ACC112 (cell line): ENCODE results near the gene ETFDH.
"Not testable (repeated sequence)": the region's sequence is repeated elsewhere in the genome, so short reads cannot be mapped to it uniquely, and the experiment has no call there.

Experiments
- H2AFZ ChIP-seq: fragments of 200-600 bp; sonication (generic); one replicate; pipeline ENCODE4 v1.6.0; 2017; ENCODE audit warnings: antibody characterized with exemption, low read length; ENCODE audit not compliant: unreplicated experiment
- H3K27ac ChIP-seq: fragments of 200-600 bp; sonication (generic); 2 replicates; pipeline ENCODE4 v1.5.1; 2014; ENCODE audit warnings: low read depth, mild to moderate bottlenecking, antibody characterized with exemption, low read length, moderate library complexity
- H3K27me3 ChIP-seq: fragments of 200-600 bp; sonication (generic); 2 replicates; pipeline ENCODE4 v1.6.1; 2014; ENCODE audit warnings: mild to moderate bottlenecking, antibody characterized with exemption, low read length, moderate library complexity, mixed read lengths; ENCODE audit not compliant: insufficient read depth
- H3K36me3 ChIP-seq: fragments of 200-600 bp; sonication (generic); 2 replicates; pipeline ENCODE4 v1.6.1; 2016; ENCODE audit warnings: mild to moderate bottlenecking, antibody characterized with exemption, low read length, moderate library complexity, mixed read lengths; ENCODE audit not compliant: insufficient read depth
- H3K4me1 ChIP-seq: fragments of 200-600 bp; sonication (generic); one replicate; pipeline ENCODE4 v1.6.1; 2016; ENCODE audit warnings: low read length, mixed read lengths; ENCODE audit not compliant: insufficient read depth, unreplicated experiment, control insufficient read depth
- H3K4me3 ChIP-seq: fragments of 200-600 bp; sonication (generic); 2 replicates; pipeline ENCODE4 v1.5.1; 2014; ENCODE audit warnings: mild to moderate bottlenecking, low read depth, low read length
- H3K79me2 ChIP-seq: fragments of 200-600 bp; sonication (generic); one replicate; pipeline ENCODE4 v1.6.0; 2016; ENCODE audit warnings: low read length; ENCODE audit not compliant: control insufficient read depth, unreplicated experiment, insufficient read depth

The ETFDH gene

GRCh38 chr4:158678767-158679166 lies 6.7 kb downstream of the ETFDH start:
- Histone ChIP-seq H2AFZ (no peak overlapping the region), H3K36me3 (no peaks in the 10 kb centered on the region), H3K4me3 (no peak overlapping the region), H3K4me1 (no peaks in the 10 kb centered on the region), H3K79me2 (peaks cover under 1% of the 10 kb centered on the region), H3K27me3 (no peaks in the 10 kb centered on the region), H3K27ac (no peak overlapping the region)

- Histone ChIP-seq H2AFZ (no peak overlapping the region), H3K27ac (no peak overlapping the region), H3K4me1 (no peaks in the 10 kb centered on the region), H3K79me2 (no peaks in the 10 kb centered on the region), H3K27me3 (no peaks in the 10 kb centered on the region), H3K4me3 (no peak overlapping the region), H3K36me3 (no peaks in the 10 kb centered on the region)
Measured at GRCh38 chr4:158681629-158682028, 9.5 kb downstream of the ETFDH start.

GRCh38 chr4:158682066-158682465 lies 10.0 kb downstream of the ETFDH start:
- H3K36me3 ChIP-seq: no peaks in the 10 kb centered on the region
- H3K4me3 ChIP-seq: no peak overlapping the region
- H3K4me1 ChIP-seq: no peaks in the 10 kb centered on the region
- no peaks in the 10 kb centered on the region for H3K79me2 ChIP-seq
- no peaks in the 10 kb centered on the region for H3K27me3 ChIP-seq
- no peak overlapping the region for H3K27ac ChIP-seq
- no peak overlapping the region for H2AFZ ChIP-seq

GRCh38 chr4:158688813-158689212 lies 16.7 kb downstream of the ETFDH start:
- Histone ChIP-seq H3K27me3 (no peaks in the 10 kb centered on the region), H3K4me3 (no peak overlapping the region), H3K36me3 (no peaks in the 10 kb centered on the region; the same call in 1 of the 2 replicates), H2AFZ (no peak overlapping the region), H3K27ac (no peak overlapping the region), H3K79me2 (no peaks in the 10 kb centered on the region), H3K4me1 (no peaks in the 10 kb centered on the region)

- H3K36me3 ChIP-seq: peaks cover 19% of the 10 kb centered on the region
- H3K4me1 ChIP-seq: no peaks in the 10 kb centered on the region
- no peak overlapping the region for H3K27ac ChIP-seq
- no peaks in the 10 kb centered on the region for H3K27me3 ChIP-seq
- no peaks in the 10 kb centered on the region for H3K79me2 ChIP-seq
- no peak overlapping the region for H3K4me3 ChIP-seq
- H2AFZ ChIP-seq: no peak overlapping the region
Measured at GRCh38 chr4:158704274-158704673, 32.2 kb downstream of the ETFDH start.

- H3K36me3 ChIP-seq: peaks cover 43% of the 10 kb centered on the region
- H3K4me1 ChIP-seq: no peaks in the 10 kb centered on the region
- no peak overlapping the region for H3K4me3 ChIP-seq
- no peak overlapping the region for H3K27ac ChIP-seq
- no peak overlapping the region for H2AFZ ChIP-seq
- H3K79me2 ChIP-seq: no peaks in the 10 kb centered on the region
- H3K27me3 ChIP-seq: no peaks in the 10 kb centered on the region
Measured at GRCh38 chr4:158710814-158711213, 38.7 kb downstream of the ETFDH start.

- H3K36me3 ChIP-seq: peaks cover 31% of the 10 kb centered on the region
- not testable (repeated sequence) for H2AFZ ChIP-seq, H3K4me1 ChIP-seq, H3K79me2 ChIP-seq, H3K27me3 ChIP-seq, H3K27ac ChIP-seq, H3K4me3 ChIP-seq
Measured at GRCh38 chr4:158712622-158713021, 40.5 kb downstream of the ETFDH start.

GRCh38 chr4:158714937-158715336 lies 42.8 kb downstream of the ETFDH start:
- H3K27me3 ChIP-seq: no peaks in the 10 kb centered on the region
- H3K27ac ChIP-seq: no peak overlapping the region
- no peaks in the 10 kb centered on the region for H3K4me1 ChIP-seq
- H3K36me3 ChIP-seq: peaks cover 40% of the 10 kb centered on the region
- H3K79me2 ChIP-seq: no peaks in the 10 kb centered on the region
- no peak overlapping the region for H3K4me3 ChIP-seq
- no peak overlapping the region for H2AFZ ChIP-seq

- no peak overlapping the region for H3K4me3 ChIP-seq
- H3K27me3 ChIP-seq: no peaks in the 10 kb centered on the region
- H3K4me1 ChIP-seq: no peaks in the 10 kb centered on the region
- no peak overlapping the region for H3K27ac ChIP-seq
- peaks cover 32% of the 10 kb centered on the region for H3K36me3 ChIP-seq
- peaks cover under 1% of the 10 kb centered on the region for H3K79me2 ChIP-seq
- H2AFZ ChIP-seq: no peak overlapping the region
Measured at GRCh38 chr4:158715802-158716201, 43.7 kb downstream of the ETFDH start.

GRCh38 chr4:158721680-158722079 lies 49.6 kb downstream of the ETFDH start:
- Histone ChIP-seq H2AFZ (no peak overlapping the region), H3K4me1 (no peaks in the 10 kb centered on the region), H3K27me3 (no peaks in the 10 kb centered on the region), H3K79me2 (peaks cover 23% of the 10 kb centered on the region), H3K36me3 (peaks cover 21% of the 10 kb centered on the region), H3K27ac (no peak overlapping the region), H3K4me3 (peak overlapping the region; percentile 80)

- Histone ChIP-seq H3K27me3 (no peaks in the 10 kb centered on the region), H3K36me3 (peaks cover 17% of the 10 kb centered on the region), H2AFZ (peak overlapping the region; percentile 98), H3K4me1 (no peaks in the 10 kb centered on the region), H3K4me3 (peak overlapping the region; percentile 80), H3K79me2 (peaks cover 23% of the 10 kb centered on the region), H3K27ac (peak overlapping the region; percentile 77)
Measured at GRCh38 chr4:158722291-158722916, 50.3 kb downstream of the ETFDH start.
